NCI-H1694 (cell line): ENCODE data around the gene RWDD3.

Experiments
- DNase-seq: peaks from one replicate; lab custom pipeline; 2025; lab: John Stamatoyannopoulos, UW

Gene RWDD3

DNA sequence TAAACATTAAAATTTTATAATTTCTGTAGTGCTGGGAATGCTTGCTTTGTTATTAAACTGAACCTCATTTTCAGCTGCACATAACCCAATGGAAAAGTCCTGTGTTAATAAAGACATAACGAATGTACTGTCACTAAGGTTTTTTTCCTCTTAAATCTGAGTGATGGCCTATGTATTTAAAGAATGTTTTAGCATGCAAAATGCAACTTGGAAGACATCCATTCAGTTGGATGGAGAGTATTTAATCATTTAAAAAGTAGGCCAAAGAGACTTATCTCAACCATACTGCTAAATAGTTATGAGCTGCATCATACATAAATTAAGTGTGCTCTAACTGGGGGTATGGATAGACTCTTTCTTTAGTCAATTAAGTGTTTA is 48.5 kb downstream of the RWDD3 start:
- no peak for DNase-seq

DNA sequence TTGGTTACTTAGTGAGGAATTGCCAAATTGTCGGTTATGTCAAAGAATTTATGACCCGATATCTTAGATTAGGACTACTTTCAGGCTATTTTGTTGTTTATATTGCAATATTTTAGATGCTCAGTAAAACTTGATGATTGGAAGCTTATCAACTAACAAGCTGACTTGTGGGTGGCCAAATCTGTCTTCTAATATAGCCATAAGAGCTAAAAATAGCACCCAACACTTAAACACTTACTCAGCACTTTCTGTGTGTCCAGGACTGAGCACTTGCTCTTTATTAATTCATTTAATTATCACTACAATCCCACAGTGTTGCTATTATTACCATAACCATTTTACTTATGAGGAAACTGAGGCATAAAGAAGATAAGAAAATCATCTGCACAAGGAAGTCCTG is 50.4 kb downstream of the RWDD3 start:
- DNase-seq, result no peak

DNA sequence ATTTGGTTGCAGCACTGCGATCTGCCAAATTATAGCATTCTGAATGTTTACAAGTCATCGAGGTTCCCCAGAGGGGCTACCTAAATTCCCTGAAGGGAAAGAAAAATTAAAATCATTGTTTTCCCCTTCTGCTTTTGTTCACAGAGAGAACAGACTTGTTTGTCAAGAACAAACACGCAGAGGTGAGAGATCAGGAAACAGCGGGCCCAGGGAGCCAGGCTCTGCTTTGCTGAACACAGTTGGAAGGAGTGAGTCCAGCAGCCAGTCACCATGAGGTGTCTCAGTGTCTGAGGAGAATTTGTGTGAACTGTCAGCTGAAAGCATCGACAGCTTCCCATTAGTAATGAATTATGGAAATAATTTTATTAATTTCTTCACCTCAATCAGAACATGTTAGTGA is 52.5 kb downstream of the RWDD3 start:
- DNase-seq, result no peak

DNA sequence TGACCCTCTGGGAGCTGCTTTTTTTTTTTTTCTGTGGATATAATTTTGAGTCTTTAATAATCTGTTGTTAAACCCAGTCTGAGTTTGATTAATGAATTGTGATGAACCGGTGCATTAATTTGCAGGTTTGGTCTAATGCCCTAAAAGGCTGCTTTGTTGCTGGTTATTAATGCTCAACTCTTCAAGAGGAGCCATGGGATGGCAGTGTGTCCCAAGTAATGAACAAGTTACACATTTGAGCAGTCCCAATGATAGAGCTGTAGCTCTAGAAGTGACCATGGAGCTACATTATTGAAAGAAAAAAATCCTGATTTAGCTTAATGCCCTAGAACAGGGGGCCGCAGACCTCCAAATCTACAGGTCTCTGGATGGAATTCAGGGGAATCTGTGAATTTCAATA is 53.1 kb downstream of the RWDD3 start:
- peak; percentile 11 for DNase-seq

DNA sequence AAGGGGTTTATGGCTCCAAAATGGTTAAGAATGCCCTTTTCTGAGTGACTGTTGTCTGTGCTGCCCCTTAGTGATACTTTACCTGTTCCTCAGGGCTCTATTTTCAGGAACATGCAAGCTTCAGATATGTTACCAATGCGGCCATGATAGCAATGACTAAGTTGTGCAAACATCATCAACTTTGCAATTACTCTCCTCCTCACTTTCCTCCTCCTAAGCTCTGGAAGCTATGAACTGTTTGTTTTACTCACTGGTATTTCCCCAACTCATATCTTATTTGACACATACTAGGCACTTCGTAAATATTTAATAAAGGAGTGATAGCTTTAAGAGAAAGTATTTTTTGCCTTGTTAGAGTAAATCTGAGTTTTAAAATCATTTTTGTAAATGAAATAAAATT is 53.8 kb downstream of the RWDD3 start:
- no peak for DNase-seq
